SK-MEL-5 (cell line): Measurements from ENCODE around the gene HMGCLL1. TPM values are rescaled to one million over a fixed set of nuclear protein-coding genes. Genes with fewer than 3 reads are reported as not detected.

ENCODE experiments used
- DNase-seq: peaks from one replicate; pipeline ENCODE4 v3.0.0-alpha.2; 2016; ENCODE audit warnings: low read depth, low spot score
- in situ Hi-C: cut with HindIII; loops from 2 replicates; pipeline ENCODE4 v1.10.0; 2016; ENCODE audit warnings: low sequenced_read_pairs, high pct_unique_total_duplicates, low pct_unique_long_range_greater_than_20kb
- polyA plus RNA-seq, 2 experiments: library from polyadenylated mRNA; depleted of rRNA; stranded (reverse); fragments of >200 nt; gene quantifications; 2 replicates each; pipeline ENCODE4 v1.2.3, GENCODE V29; 2015
- total RNA-seq: library from RNA; depleted of rRNA; stranded (reverse); fragments of >200 nt; shearing (Covaris generic); gene quantifications from 2 replicates; pipeline ENCODE4 v1.2.3, GENCODE V29; 2014; rRNA removed

Gene HMGCLL1
- total RNA-seq: not detected in 2 replicates
- polyA plus RNA-seq (2015; cell fraction: cytosol; rRNA removed): not detected in 2 replicates
- not detected in 2 replicates for polyA plus RNA-seq (2015; cell fraction: nucleus; rRNA removed)

DNA sequence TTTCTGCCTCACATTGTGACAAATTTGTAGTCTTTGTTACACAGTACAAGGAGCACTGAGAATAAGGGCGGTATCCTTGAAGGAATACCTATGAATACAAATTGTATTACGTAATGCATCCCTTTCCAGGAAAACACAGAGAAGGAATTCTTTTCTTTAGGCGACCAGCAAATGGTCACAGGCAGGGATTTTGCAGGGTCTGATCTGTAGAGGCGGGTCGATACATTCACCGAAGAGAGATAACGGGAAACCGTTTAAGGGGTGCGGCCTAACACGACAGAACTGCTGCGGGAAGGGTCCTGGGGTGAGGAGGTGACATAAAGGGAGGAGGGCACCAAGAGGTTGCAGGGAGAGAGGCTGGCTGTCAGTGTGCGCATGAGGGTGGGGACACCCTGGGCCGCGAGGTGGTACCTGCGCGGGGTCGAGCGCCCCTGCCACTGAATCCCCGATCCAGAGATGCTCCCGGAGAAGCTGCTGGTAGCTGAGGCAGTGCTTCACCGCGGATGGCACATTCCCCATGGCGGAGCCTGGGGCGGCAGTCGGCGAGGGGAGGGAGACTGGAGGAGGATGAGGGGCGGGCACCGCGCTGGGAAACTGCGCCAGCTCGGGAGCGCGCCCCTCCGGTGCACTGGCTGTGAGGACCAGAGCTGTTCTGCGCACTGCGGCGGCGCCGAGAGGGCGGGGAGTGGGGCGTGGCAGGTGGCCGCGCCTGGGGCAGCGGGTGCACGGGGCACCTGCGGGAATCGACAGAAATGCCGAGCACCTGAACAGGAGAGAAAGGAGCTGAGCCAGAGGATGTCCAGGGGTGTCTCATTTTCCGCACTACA, at the start of gene HMGCLL1:
TSS of gene HMGCLL1 (minus strand) at position 656 of the 827 bp plus-strand sequence. CDS start at position 519, 137 bp downstream.
- no peak for DNase-seq
- in situ Hi-C loops: no loop called here

DNA sequence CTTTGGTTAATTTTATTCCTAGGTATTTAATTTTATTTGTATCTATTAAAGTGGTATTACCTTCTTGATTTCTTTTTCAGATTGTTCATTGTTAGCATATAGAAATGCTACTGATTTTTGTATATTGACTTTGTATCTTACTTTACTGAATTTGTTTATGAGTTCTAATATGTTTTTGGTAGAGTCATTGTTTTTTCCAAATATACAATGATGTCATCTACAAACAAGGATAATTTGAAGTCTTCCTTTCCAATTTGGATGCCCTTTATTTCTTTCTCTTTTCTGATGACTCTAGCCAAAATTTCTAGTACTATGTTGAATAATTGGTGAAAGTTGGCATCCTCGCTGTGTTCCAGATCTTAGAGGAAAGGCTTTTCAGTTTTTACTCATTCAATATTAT, 43.0 kb upstream of the HMGCLL1 start:
- DNase-seq: no peak
- in situ Hi-C loops: no loop called here

- DNase-seq: no peak
- in situ Hi-C loops: no loop called here
Observed at GRCh38 chr6:55621244-55621643, 42.3 kb upstream of the HMGCLL1 start.

DNA sequence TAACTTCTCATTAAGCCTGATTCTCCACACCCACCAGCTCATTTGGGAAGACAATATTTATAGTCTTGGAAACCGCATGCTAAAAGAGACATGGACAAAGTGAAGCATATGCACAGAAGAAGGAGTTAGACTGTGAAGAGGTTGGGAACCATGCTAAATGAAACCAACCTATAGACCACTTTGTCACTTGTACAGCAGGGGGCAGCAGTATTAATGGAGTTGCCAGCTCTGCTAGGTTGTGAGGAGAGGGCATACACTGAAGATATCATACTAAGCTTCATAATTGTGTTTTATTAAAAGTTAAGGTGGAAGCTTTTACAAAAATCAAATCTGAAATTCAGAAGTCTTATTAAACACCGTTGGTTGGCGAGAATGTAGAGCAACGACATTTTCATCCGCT, 38.3 kb upstream of the HMGCLL1 start:
- peak; percentile 73 for DNase-seq
- in situ Hi-C loops: no loop called here

DNA sequence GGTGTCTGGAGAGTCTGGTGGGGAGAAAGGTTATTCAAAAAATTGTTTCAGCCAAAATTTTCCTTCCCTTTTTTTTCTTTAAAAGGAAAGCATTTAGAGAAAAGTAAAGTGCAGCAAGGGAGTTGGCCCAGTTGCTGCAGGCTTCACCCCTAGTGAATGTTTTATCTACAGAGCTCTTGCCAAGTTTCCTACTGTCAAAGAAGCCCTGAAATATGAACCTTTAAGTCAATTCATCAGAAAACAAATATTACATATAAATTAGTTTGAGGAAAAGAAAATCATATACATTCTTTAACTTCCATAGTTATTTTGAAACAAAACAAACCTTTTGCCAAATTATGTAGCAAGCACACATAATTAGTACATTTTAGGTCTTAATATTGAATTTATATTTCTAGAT, 25.0 kb upstream of the HMGCLL1 start:
- in situ Hi-C loops: no loop called here
- no peak for DNase-seq

DNA sequence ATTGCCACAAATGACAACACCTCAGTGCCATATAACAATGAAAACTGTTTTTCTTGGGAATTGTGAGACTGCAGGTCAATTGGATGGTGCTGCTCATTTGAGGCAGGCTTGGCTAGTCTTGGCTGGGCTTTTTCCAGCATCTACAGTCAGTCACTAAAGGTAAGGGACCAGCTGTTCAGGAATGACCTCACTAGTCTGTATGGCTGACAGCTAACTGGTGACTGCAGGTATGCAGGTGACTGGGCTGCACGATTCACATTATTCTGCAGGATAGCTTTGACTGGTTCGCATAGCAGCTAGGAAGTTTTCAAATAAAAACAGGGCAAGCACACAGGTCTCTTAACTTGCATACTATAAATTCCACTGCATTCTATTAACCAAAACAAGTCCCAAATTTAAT, 22.1 kb upstream of the HMGCLL1 start:
- no peak for DNase-seq
- in situ Hi-C loops: no loop called here

DNA sequence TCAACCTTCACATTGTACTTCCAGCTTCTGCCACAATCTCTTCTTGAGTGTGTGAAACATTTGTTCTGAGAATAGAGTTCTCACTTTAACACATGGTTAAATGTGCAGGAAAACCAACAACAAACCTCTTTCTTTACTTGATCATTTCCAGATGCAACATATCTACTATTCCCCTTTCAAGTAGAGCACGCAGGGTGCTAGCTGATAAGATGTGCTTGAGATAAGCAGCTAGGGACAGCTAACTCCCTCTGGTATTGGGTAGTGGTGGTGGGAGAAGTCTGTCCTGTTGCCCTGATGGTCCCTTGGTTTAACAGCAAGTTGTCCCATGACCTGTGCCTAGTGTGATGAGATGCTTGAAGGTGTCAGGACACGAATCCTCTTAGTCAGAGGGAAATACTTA, 15.4 kb upstream of the HMGCLL1 start:
- no peak for DNase-seq
- in situ Hi-C loops: no loop called here

DNA sequence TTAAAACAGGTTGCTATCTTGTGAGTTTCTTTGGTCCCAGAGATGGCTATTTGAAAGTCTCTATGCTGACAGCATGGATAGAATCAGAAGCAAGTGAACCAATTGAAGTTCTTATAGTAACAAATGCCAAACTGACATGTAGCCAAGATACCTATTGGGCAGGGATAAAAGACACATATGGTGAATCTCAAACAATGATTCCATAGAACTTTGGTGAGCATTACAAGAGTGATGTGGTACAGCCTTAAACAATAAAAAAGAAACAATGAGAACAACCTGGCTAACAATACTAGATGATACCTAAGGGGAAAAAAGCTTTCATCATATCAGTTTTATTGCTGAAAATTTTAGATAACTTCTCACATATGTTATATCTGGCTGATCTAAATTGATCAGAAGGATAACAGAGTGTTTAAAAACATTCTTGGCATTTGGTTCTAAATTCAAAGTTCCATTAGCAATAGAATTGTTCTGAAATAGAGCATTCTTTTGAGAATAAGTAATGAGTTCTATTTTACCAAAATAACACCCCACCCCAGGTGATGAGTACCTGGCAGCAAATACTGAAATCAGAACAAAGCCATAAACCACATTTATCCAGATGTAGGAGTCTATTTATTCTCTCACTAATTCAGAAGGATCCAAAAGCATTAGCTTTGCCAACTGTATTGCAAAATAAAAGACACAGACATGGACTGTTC, 5.8 kb upstream of the HMGCLL1 start:
- DNase-seq: no peak
- in situ Hi-C loops: no loop called here

GRCh38 chr6:55576811-55577210, 2.2 kb downstream of the HMGCLL1 start:
- in situ Hi-C loops: no loop called here
- no peak for DNase-seq

DNA sequence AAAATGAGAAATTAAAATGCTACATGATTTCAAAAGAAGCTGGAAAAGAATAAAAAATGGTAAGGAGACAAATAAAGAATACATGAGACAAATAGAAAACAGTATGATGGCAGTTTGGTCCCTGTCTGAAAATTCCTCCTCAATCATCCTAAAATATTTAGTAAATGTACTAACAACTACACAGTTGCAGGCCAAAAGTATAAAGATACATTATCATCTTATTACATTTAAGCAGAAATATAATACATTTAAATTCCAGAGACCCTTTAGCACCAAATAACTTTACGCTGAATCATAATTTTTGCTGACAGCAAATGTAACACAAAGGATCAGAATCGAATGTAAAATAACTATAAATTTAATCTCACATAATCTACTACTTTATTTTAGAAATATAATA, 4.4 kb downstream of the HMGCLL1 start:
- in situ Hi-C loops: no loop called here
- DNase-seq: no peak

GRCh38 chr6:55569638-55570037, 9.4 kb downstream of the HMGCLL1 start:
- in situ Hi-C loops: no loop called here
- no peak for DNase-seq

GRCh38 chr6:55568808-55569439, 10.1 kb downstream of the HMGCLL1 start:
- DNase-seq: no peak
- in situ Hi-C loops: no loop called here

- DNase-seq: no peak
Observed at GRCh38 chr6:55567558-55567957, 11.4 kb downstream of the HMGCLL1 start.

DNA sequence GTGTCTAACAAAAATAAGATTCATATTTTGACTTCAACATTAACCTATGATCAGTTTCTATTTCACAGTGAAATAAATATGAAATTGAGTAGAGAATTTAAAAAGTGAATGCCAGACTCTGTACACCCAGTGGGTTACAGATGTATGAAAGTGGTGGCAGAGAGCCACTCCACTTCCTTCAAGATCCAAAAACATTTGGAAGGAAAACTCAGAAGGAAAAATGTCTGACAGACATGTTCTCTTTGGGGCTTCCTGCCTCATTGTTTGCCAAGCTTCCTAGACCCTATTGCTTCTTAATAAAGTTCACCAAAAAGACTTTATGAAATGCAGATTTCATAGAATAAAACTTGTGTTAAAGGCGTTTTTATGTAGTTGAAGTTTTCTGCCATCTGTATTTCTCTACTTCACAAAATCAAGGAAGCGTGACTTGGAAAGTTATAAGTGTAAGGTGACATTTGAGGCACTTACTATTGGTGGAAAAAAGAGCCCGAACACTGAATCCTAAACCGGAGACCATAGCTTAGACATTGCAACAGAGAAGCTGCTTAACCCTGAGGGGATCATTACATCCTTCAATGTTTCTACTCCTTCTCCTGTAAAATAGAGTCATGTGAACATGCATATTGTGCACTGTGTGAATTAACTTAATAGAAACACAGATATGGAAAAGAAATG, 12.8 kb downstream of the HMGCLL1 start:
- in situ Hi-C loops: no loop called here
- DNase-seq: no peak

More at GRCh38 chr6:55567558-55567957, 11.4 kb downstream of the HMGCLL1 start:
- in situ Hi-C loops: no loop called here

DNA sequence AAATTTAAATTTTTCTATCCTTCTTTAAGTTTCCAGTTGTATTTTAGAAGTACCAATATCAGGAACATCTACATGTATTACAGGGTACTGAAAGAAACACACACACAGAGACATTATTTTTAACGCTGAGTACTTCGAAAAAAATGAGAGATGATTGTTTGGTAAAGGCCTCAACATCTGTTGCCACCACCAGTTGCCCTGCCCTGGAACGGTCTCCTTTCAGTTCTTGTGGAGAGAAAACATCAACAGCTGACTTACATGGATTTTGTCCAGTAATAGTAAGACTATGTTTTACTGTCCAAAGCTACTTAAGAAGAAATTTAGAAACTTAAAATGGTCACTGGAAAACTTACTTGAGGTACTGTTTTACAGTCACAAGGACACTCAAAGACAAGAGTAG, 16.7 kb downstream of the HMGCLL1 start:
- in situ Hi-C loops: no loop called here
- DNase-seq: no peak

GRCh38 chr6:55560290-55560885, 18.6 kb downstream of the HMGCLL1 start:
- in situ Hi-C loops: no loop called here
- DNase-seq: no peak

- DNase-seq: no peak
- in situ Hi-C loops: no loop called here
Observed at GRCh38 chr6:55557146-55557545, 21.8 kb downstream of the HMGCLL1 start.
